NT2/D1 (cell line): Measurements from ENCODE around the gene ISOC2.
"Not testable (repeated sequence)": the region's sequence is repeated elsewhere in the genome, so short reads cannot be mapped to it uniquely, and the experiment has no call there.

Source experiments
- YY1 ChIP-seq: IDR thresholded peaks from 2 replicates; pipeline ENCODE4 v1.6.1; 2011; ENCODE audit not compliant: insufficient read length, insufficient read depth
- ZNF274 ChIP-seq: IDR thresholded peaks from 2 replicates; pipeline ENCODE4 v1.6.1; 2011; ENCODE audit warnings: mild to moderate bottlenecking, low read depth, low read length

DNA sequence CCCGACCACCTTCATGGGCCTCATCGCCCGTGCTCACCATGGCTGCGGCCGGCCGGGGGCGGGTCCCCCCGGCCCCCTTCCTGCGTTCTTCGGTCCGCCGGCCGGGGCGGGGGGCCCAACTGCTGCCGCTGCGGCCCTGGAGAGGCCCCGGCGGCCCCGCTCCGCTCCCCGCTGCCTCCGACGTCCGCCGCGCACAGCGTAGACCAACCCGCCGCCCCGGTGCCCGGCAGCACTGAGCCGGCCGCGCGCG lies 54.0 kb downstream of the ISOC2 start, which contains the start of gene UBE2S:
- not testable (repeated sequence) for TF ChIP-seq YY1, ZNF274
